Sigmoid colon (tissue), 4 donors: Measurements from ENCODE around the gene BTBD9.

Experiments
- CTCF ChIP-seq, 4 experiments: fragments of 450-650 bp in 3 of 4; fragments of 200-600 bp in 1 of 4; IDR thresholded peaks; one replicate each; pipeline ENCODE4 v1.5.1; 2016 to 2019; ENCODE audit warnings: antibody characterized with exemption in 4 of 4, mild to moderate bottlenecking in 3 of 4, moderate library complexity in 2 of 4
- POLR2A ChIP-seq, 2 donors: fragments of 450-650 bp; IDR thresholded peaks; one replicate each; pipeline ENCODE4 v1.6.1; 2016; ENCODE audit warnings: antibody characterized with exemption in 2 of 2, mild to moderate bottlenecking in 2 of 2, moderate library complexity in 2 of 2
- POLR2AphosphoS5 ChIP-seq, 4 donors: sonication (generic); formaldehyde crosslinking; IDR thresholded peaks; one replicate each; pipeline ENCODE4 v1.6.1; 2017; ENCODE audit warnings: antibody characterized with exemption in 4 of 4

- TF ChIP-seq CTCF (IDR thresholded peaks at IDR 0.05): no peak
- no peak for TF ChIP-seq POLR2A (IDR thresholded peaks at IDR 0.05)
- TF ChIP-seq POLR2AphosphoS5 (IDR thresholded peaks at IDR 0.05): no peak
These were observed 50.9 kb downstream of the BTBD9 start for GRCh38 chr6:38588631-38589366.
